Activated CD4-positive, alpha-beta T cell treated with anti-CD3 and anti-CD28 coated beads, Interleukin-10, Interleukin-2, amounts not matched to agents 100 ng/mL and 50 ng/mL, durations not matched to agents 16 hours and 8 hours (primary cell): ENCODE data around the gene EGR1.
"Not testable (repeated sequence)": the region's sequence is repeated elsewhere in the genome, so short reads cannot be mapped to it uniquely, and the experiment has no call there.

ENCODE experiments used
- DNase-seq: peaks from one replicate; pipeline ENCODE4 v3.0.0-alpha.2; 2020

EGR1 gene

GRCh38 chr5:138469540-138470321 lies 4.5 kb downstream of the EGR1 start:
- DNase-seq = no peak

GRCh38 chr5:138470322-138471051 lies 5.2 kb downstream of the EGR1 start:
- DNase-seq = no peak

- no peak for DNase-seq
Measured at GRCh38 chr5:138471052-138471361, 5.7 kb downstream of the EGR1 start.

DNA sequence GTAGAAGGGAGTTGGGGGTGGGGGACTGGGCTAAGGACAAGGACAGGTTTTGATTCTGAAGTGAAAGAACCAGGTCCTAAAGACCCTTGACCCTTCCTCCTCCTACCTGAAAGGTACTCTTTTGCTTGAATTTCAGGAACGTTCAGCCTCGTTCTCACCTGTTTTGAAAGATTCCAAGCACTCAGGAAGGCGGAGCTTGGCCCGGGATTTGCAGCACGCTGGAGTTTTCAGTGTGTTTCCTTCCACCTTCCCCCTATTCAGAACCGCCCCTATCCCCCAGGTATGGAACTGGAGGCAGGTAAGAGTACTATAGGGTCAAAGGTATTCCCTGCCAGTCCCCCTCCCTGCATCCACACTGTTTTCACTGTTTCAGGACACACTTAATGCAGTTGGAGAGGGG lies 7.1 kb downstream of the EGR1 start:
- DNase-seq = no peak

DNA sequence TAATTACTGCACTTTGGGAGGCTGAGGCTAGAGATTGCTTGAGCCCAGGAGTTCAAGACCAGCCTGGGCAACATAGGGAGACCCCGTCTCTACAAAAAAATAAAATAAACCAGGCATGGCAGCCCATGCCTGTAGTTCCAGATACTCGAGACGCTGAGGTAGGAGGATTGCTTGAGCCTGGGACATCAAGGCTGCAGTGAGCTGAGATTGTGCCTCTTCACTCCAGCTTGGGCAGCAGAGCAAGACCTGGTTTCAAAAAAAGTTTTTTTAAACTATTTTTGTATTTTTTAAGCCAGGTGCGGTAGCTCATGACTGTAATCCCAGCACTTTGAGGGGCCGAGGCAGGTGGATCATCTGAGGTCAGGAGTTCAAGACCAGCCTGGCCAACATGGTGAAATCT lies 7.9 kb downstream of the EGR1 start:
- DNase-seq = not testable (repeated sequence)

DNA sequence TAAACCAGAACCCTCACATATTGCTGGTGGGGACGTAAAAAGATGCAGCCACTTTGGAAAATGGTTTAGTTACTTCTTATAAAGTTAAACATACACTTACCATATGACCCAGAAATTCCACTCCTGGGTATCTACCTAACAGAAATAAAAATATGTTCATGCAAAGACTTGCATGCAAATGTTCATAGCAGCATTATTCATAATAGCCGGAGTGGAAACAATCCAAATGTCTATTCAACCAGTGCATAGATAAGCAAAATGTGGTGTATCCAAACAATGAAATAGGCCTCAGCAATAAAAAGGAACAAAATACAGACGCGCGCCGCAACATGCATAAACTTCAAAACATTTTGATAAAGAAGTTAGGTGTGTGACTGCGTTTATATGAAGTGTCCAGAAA lies 11.6 kb downstream of the EGR1 start:
- DNase-seq = no peak

DNA sequence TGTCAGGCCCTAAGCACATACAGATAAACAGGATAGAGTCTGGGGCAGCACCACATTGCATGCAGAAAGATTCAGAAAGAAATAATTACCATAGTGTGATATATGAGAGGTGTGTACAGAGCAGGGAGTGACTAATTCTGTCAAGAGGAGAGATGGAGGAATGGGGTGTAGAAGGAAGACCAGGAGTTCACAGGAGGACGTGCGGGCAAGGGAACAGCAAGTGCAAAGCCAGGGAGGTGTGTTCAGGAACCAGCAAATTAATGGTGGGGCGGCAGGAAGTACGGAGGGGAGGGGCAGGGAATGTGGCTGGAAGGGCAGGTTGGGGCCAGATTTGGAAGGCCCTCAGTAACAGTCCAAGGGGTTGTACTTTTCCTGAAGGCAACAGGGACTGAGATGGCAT lies 17.4 kb downstream of the EGR1 start:
- DNase-seq = no peak

GRCh38 chr5:138488481-138488945 lies 23.2 kb downstream of the EGR1 start:
- DNase-seq = no peak

DNA sequence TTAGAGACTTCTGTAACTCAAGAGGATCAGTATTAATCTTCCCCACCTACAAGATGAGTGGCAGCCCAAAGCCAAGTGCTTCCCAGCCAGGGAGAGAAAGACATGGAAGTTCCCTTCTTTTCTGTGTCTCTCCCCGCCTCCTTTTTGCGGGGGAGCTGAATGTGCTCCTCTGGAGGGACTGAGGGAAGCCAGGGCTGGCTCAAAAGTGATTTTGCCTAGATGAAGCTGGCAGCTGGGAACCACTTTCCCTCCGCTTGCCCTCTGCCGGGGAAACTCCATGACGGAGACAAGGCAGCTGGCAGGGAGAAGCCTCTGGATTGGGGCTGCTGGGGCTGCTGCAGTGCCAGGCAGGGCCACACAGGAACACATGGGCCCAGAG lies 24.4 kb downstream of the EGR1 start:
- DNase-seq = no peak

DNA sequence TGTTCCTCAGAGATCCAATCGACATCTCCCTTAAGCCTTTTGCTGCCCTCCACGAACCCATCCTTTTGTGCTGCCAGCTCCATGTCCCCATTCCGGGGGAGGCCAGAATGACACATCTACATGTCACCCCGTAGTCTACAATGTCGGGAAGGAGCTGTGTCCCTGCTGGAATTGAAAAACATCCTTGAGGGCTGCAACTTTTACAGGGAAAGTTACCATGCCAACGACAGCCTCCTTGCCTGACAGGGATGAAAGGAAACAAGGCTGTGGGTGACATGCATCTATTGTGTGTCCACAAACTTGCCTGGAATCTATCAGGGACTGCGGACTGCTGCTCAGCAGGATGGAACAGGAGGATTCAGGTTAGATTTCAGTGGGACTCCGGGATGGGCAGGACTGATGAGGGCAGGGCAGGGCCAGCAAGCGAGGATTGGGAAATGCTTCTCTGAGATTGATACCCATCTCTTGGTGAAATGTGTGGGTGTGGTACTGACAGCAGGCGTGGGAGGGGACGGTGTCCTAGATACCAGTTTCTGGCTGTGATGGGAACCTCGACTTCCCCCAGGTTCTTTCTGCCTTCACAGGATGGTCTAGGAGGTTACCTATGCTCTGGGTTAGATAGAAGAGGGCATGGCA lies 25.5 kb downstream of the EGR1 start:
- no peak for DNase-seq

DNA sequence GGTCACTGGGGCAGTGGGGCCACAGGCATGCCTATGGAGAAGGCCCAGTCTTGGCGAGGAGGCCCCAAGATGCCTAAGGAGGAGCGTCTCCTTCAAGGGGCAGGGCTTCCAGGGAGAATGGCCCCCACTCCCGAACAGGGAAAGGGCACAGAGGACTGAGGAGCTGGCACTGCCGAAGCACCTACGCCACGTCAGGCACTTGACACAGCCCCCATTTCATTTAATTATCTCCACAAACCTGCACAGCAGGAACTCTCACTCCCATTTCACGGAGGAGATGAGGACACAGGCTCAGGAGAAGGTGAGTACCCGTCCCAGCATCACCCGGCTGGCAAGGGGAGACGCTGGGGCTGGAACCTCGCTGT lies 26.0 kb downstream of the EGR1 start:
- DNase-seq = no peak

DNA sequence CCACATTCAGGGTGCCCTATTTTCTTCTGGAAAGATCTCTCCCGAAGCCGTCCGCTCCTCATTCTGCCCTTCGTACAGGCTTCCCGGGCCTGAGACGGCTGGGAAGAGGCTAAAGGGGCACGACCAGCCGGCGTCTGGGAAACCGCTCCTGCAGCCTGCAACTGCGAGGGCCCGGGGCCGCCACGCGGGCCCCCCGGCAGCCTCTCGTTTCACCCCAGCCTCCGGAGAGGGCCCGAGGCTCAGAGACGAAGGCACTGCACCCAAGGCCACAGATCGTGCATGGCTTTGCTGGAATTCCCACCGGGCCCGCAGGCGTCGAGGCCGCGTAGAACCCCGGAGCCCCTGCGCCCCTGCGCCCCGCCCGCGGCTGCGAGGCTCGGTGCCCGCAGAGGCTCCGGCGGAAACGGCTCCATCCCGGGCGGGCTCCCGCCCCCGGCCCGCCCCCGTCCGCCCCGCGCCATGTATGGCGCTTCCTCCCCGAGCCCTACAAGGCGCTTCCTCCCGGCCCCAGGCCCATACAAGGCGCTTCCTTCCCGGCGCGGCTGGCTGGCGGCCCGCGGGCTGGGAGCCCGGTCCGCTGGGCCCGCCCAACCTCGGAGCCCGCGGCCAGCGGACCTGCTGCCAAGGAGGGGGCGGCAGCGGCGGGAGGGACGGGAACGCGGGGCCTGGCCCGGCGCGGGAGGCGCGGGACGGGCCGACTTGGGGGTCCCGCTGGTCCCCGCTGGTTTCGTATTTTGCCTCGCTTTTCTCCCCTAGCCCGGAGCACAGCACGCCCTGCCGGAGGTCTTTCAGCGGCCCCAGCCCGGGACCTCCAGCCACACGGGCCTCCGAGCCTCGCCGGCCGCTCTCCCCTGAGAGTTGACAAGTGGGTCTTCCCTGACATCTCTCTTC lies 26.6 kb downstream of the EGR1 start:
- peak; percentile 89 for DNase-seq

- no peak for DNase-seq
Measured at GRCh38 chr5:138492560-138493045, 27.3 kb downstream of the EGR1 start.

- no peak for DNase-seq
Measured at GRCh38 chr5:138495351-138495750, 30.1 kb downstream of the EGR1 start.

DNA sequence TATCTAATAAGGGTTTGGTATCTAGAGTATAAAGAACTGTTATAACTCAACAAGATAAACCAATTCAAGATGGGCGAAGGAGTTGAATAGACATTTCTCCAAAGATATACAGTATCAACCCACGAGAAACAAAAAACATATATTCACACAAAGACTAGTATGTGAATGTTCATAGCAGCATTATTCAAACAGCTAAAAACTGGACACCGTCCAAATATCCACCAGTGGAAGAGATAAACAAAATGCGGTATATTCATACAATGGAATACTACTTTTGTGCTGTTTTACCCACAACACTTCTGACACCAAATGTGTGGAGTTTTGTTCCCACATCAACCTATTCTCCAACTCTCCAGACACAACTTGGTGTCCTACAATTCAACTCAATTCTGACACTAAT lies 33.1 kb downstream of the EGR1 start:
- no peak for DNase-seq

- no peak for DNase-seq
Measured at GRCh38 chr5:138502121-138502520, 36.8 kb downstream of the EGR1 start.

DNA sequence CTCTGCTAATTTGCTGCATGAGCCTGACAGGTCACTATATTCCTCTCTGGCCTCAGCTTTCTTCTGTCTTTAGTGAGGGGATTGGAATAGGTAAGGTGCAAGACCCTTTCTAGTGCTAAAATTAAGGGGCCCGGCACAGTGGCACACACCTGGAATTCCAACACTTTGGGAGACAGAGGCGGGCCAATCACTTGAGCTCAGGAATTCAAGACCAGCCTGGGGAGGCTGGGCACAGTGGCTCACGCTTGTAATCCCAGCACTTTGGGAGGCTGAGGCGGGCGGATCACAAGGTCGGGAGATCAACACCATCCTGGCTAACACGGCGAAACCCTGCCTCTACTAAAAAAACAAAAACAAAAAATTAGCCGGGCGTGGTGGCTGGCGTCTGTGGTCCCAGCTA lies 37.2 kb downstream of the EGR1 start:
- no peak for DNase-seq

- DNase-seq = peak; percentile 41
Measured at GRCh38 chr5:138503487-138504270, 38.4 kb downstream of the EGR1 start.

- no peak for DNase-seq
Measured at GRCh38 chr5:138504799-138505198, 39.5 kb downstream of the EGR1 start.

DNA sequence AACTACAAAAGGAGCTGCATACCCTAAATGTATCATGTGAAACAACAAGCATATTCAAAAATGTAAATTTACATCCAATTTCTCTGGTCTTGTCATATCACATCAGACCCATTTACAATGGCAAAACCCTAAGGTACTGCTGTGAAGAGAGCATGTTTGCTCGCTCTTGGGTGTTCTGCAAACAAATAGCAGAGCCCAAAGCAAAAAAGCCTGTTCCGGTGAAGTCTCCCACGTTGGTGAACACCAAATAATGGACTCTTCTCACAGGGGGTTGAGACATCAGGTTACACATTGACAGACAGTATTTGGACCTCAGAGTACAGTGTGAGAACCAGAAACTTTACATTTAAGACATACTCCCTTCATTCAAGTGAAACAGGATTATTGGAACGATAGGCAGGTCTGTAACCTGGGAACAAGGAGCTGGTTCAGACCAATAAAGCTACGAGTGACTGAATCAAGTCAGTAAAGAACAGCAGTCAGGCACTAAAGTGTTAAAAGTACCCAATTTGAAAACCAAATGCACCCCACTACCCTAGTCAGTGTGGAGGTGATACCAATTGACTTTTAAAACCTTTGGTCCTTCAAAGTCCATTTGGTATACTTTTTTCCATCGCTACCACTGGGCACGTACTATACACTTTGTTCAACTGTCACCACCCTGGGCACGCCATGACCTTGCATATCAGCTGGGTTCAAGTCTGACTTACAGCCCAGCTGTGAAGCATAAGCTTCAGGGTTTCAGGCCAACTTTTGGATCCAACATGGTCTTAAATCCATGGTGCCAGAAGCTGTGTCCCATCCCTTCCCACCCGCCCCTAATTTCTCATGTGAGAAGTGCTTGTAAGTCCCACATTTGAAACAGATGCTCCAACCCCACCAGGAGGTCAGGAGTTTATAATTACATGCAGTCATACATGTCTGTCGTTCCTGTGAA lies 41.4 kb downstream of the EGR1 start:
- DNase-seq = no peak

DNA sequence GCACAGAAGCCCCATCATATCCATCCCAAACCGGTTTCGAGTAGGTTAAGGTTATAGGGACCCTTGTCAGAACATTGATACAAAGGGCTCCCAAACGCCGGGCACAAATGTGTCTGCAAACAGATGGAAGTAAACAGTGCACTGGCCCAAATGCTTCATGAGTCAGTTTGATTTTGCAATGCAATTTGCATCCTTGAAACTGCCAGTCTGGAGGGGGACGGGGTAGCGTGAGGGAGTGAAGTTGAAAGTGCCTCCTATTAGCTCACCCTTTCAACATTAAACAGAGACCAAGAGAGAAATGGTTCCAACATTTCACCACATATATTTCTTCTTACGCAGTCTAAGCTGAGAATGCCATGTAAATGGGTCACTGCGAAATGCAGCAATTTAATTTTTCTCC lies 42.2 kb downstream of the EGR1 start:
- not testable (repeated sequence) for DNase-seq
